ENCODE data around the gene SLC26A11. TPM values are rescaled to one million over a fixed set of nuclear protein-coding genes. Genes with fewer than 3 reads are reported as not detected.

The SLC26A11 gene
- total and polyA plus RNA-seq, 2 donors (not counting 1 experiment from before 2014, with no cell fraction given), result 10.1 to 31.4 TPM

DNA sequence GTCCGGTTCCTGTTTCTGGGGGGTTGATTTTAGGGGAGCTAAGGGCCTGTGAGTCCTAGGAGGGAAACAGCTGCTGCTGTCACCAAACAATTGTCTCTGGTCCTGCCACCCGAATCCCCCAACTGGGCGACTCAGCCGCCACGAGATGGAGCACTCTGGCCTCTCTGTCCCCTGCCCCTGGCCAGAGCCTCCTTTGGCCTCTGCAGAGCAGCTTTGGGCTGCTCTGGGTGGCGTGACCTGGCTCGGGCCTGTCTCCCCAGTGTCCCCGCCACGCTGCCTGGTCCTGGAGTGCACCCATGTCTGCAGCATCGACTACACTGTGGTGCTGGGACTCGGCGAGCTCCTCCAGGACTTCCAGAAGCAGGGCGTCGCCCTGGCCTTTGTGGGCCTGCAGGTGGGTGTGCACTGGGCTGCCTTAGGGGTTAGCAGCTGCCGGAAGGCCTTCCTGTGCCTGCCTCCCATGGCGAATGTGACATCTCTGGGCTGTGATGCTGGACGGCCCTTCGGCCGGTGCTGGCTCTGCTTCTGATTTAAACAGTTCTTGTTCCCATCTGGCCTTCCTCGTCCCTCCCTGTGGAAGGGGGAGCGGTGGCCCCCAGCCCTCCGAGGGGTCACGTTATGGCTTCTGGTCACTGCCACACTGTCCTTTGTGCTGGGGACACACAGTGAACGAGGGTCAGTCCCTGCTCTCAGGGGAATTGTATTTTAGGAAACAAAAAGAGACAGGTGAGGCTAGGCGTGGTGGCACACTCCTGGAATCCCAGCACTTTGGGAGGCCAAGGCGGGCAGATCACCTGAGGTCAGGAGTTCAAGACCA, 28.9 kb downstream of the SLC26A11 start:
- Mint-ChIP-seq H3K27me3 (no peaks in the 10 kb centered on the region), H3K9me3 (ENCODE audit: insufficient read depth) (no peaks in the 10 kb centered on the region), H3K4me3 (no peak overlapping the region), H3K27ac (no peak overlapping the region), H3K4me1 (peaks cover 3% of the 10 kb centered on the region)
- H3K4me3 ChIP-seq (ENCODE audit: control extremely low read depth in 1 of 5, extremely low read depth in 1 of 5, insufficient read depth in 1 of 5, low read depth in 2 of 5, low read length in 4 of 5), result no peak overlapping the region
- H3K4me2 ChIP-seq (replicated peaks; ENCODE audit: low read depth, low read length, poor library complexity, severe bottlenecking), result no peak overlapping the region
- H2AFZ ChIP-seq (ENCODE audit: insufficient read depth, low read depth, low read length, poor library complexity, severe bottlenecking), result no peak overlapping the region
- no peak overlapping the region for H3K27ac ChIP-seq (ENCODE audit: low read length in 2 of 2)
- no peak overlapping the region for H3K9ac ChIP-seq (ENCODE audit: low read length)
- intact Hi-C loops (cut with micrococcal nuclease), result no loop called here
- 92% methylated on average over 24 of the region's 26 CpGs for WGBS (ENCODE audit: insufficient coverage)
- no peak for TF ChIP-seq EZH2 (IDR thresholded peaks at IDR 0.05; ENCODE audit: borderline replicate concordance, insufficient read depth, low read depth, low read length, poor library complexity, severe bottlenecking)
- TF ChIP-seq, protein P1, sequence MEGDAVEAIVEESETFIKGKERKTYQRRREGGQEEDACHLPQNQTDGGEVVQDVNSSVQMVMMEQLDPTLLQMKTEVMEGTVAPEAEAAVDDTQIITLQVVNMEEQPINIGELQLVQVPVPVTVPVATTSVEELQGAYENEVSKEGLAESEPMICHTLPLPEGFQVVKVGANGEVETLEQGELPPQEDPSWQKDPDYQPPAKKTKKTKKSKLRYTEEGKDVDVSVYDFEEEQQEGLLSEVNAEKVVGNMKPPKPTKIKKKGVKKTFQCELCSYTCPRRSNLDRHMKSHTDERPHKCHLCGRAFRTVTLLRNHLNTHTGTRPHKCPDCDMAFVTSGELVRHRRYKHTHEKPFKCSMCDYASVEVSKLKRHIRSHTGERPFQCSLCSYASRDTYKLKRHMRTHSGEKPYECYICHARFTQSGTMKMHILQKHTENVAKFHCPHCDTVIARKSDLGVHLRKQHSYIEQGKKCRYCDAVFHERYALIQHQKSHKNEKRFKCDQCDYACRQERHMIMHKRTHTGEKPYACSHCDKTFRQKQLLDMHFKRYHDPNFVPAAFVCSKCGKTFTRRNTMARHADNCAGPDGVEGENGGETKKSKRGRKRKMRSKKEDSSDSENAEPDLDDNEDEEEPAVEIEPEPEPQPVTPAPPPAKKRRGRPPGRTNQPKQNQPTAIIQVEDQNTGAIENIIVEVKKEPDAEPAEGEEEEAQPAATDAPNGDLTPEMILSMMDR (IDR thresholded peaks at IDR 0.05), result no peak
- ChIA-PET CTCF (interaction anchor here (0.5 to 1.3 kb wide), 2 partner anchors 53 to 1381 kb away, joined by 3 to 4 read pairs; no protein-coding TSS in a partner anchor), POLR2A (no interaction called here)
- H3K9me3 ChIP-seq (ENCODE audit: control extremely low read depth in 1 of 3, control insufficient read depth in 2 of 3, insufficient read depth in 1 of 3, low read length in 2 of 3), result peaks cover 0 to 3% (median 0%) of the 10 kb centered on the region in 3 donors
- H3K4me1 ChIP-seq (ENCODE audit: control insufficient read depth in 2 of 2, insufficient read depth in 2 of 2, low read length in 2 of 2), result no peaks in the 10 kb centered on the region
- ATAC-seq (ENCODE audit: low read depth) (no peak), DNase-seq (no peak)
- H3K36me3 ChIP-seq (replicated peaks in 1 of 2; ENCODE audit: control extremely low read depth in 1 of 2, control insufficient read depth in 1 of 2, extremely low read depth in 1 of 2, insufficient read depth in 2 of 2, low read length in 1 of 2), result no peaks in the 10 kb centered on the region
- H3K79me2 ChIP-seq (ENCODE audit: control insufficient read depth, insufficient read depth, low read length), result no peaks in the 10 kb centered on the region
- H3K27me3 ChIP-seq (replicated peaks in 1 of 4; ENCODE audit: control extremely low read depth in 1 of 4, control insufficient read depth in 3 of 4, insufficient read depth in 4 of 4, low read length in 3 of 4), result no peaks in the 10 kb centered on the region
- no peaks in the 10 kb centered on the region for H4K20me1 ChIP-seq (ENCODE audit: control insufficient read depth, insufficient read depth, low read length, poor library complexity, severe bottlenecking)

DNA sequence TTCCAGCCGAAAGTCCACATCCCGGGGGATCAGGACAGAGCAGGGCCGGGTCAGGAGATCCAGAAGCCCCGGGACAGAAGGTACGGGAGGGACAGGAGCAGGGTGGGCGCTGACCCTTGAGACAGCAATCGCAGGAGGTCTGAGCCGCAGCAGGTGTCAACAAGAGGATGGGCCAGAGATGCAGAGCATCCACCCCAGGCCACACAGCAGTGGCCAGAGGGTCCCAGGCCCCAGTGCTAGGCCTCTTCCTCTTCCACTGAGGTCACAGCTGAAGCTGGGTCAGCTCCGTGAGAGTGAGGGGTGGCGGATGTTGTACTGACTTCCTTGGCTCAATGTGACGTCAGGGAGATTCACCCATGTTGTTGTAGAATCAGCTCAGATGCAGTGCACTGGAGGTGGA, 31.7 kb downstream of the SLC26A11 start:
- WGBS (ENCODE audit: insufficient coverage), result 94% methylated on average over 11 of the region's 11 CpGs
- intact Hi-C loops (cut with micrococcal nuclease), result loop anchor here (5.0 kb wide), 1 partner anchor 170 kb away; no protein-coding TSS in a partner anchor

More for the DNA sequence above, 31.7 kb downstream of the SLC26A11 start:
- Histone ChIP-seq H3K4me3 (ENCODE audit: control extremely low read depth in 1 of 5, extremely low read depth in 1 of 5, insufficient read depth in 1 of 5, low read depth in 2 of 5, low read length in 4 of 5) (no peak overlapping the region), H3K4me2 (replicated peaks; ENCODE audit: low read depth, low read length, poor library complexity, severe bottlenecking) (no peak overlapping the region), H3K9me3 (ENCODE audit: control extremely low read depth in 1 of 3, control insufficient read depth in 2 of 3, insufficient read depth in 1 of 3, low read length in 2 of 3) (peaks cover 0 to 3% (median 0%) of the 10 kb centered on the region in 3 donors), H3K27ac (ENCODE audit: low read length in 2 of 2) (no peak overlapping the region), H3K36me3 (replicated peaks in 1 of 2; ENCODE audit: control extremely low read depth in 1 of 2, control insufficient read depth in 1 of 2, extremely low read depth in 1 of 2, insufficient read depth in 2 of 2, low read length in 1 of 2) (no peaks in the 10 kb centered on the region), H3K4me1 (ENCODE audit: control insufficient read depth in 2 of 2, insufficient read depth in 2 of 2, low read length in 2 of 2) (peaks cover 6 to 8% of the 10 kb centered on the region in 2 donors), H4K20me1 (ENCODE audit: control insufficient read depth, insufficient read depth, low read length, poor library complexity, severe bottlenecking) (no peaks in the 10 kb centered on the region), H3K9ac (ENCODE audit: low read length) (no peak overlapping the region), H3K27me3 (replicated peaks in 1 of 4; ENCODE audit: control extremely low read depth in 1 of 4, control insufficient read depth in 3 of 4, insufficient read depth in 4 of 4, low read length in 3 of 4) (no peaks in the 10 kb centered on the region), H2AFZ (ENCODE audit: insufficient read depth, low read depth, low read length, poor library complexity, severe bottlenecking) (no peak overlapping the region), H3K79me2 (ENCODE audit: control insufficient read depth, insufficient read depth, low read length) (no peaks in the 10 kb centered on the region)
- no peak overlapping the region for H3K4me3 Mint-ChIP-seq
- ATAC-seq (ENCODE audit: low read depth) (no peak), DNase-seq (no peak)
- CTCF ChIA-PET, result interaction anchor here (0.7 to 5.7 kb wide), 6 partner anchors 11 to 243 kb away, joined by 3 to 55 read pairs (median 3); partner anchors contain the start of gene GAA
- H3K9me3 Mint-ChIP-seq (ENCODE audit: insufficient read depth), result no peaks in the 10 kb centered on the region
- peaks cover 13% of the 10 kb centered on the region for H3K4me1 Mint-ChIP-seq
- no peak for TF ChIP-seq EZH2 (IDR thresholded peaks at IDR 0.05; ENCODE audit: borderline replicate concordance, insufficient read depth, low read depth, low read length, poor library complexity, severe bottlenecking)
- TF ChIP-seq, protein P1 (IDR thresholded peaks at IDR 0.05), result no peak
- POLR2A ChIA-PET, result interaction anchor here (0.6 kb wide), 1 partner anchor 106 kb away, joined by 6 read pairs; no protein-coding TSS in a partner anchor
- no peak overlapping the region for H3K27ac Mint-ChIP-seq
- no peaks in the 10 kb centered on the region for H3K27me3 Mint-ChIP-seq
